Astrocyte (in vitro differentiated cells and primary cell): ENCODE results near the gene SMIM24.

ENCODE experiments used
- EZH2 ChIP-seq: IDR thresholded peaks from 2 replicates; pipeline ENCODE4 v1.6.1; 2012; ENCODE audit warnings: mild to moderate bottlenecking, low read length, inconsistent platforms; ENCODE audit not compliant: insufficient read depth
- TF ChIP-seq, protein P1 (sequence below): IDR thresholded peaks from 2 replicates; pipeline ENCODE4 v1.5.1; 2011; ENCODE audit warnings: low read depth, mild to moderate bottlenecking, inconsistent platforms, low read length, moderate library complexity; ENCODE audit not compliant: insufficient read depth

DNA sequence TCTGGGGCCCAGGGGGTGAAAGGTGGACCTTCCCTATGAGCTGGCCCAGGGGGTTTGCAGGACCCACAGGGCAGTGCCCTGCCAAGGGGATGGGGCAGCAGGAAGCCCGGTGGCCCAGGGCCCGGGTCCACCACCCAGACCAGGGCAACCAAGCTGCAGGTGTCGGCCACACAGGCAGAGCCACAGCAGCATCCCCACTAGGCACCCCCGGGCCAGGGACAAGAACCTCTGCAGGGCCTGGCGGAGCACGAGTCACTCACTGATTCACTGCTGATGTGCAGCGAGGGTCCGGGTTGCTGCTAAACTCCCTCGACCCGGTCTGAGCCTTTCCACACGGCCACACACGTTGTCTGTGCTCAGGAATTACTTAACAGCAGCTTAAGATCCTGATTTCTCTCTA is 34.6 kb upstream of the SMIM24 start:
- TF ChIP-seq, protein P1, sequence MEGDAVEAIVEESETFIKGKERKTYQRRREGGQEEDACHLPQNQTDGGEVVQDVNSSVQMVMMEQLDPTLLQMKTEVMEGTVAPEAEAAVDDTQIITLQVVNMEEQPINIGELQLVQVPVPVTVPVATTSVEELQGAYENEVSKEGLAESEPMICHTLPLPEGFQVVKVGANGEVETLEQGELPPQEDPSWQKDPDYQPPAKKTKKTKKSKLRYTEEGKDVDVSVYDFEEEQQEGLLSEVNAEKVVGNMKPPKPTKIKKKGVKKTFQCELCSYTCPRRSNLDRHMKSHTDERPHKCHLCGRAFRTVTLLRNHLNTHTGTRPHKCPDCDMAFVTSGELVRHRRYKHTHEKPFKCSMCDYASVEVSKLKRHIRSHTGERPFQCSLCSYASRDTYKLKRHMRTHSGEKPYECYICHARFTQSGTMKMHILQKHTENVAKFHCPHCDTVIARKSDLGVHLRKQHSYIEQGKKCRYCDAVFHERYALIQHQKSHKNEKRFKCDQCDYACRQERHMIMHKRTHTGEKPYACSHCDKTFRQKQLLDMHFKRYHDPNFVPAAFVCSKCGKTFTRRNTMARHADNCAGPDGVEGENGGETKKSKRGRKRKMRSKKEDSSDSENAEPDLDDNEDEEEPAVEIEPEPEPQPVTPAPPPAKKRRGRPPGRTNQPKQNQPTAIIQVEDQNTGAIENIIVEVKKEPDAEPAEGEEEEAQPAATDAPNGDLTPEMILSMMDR: no peak
- no peak for TF ChIP-seq EZH2
